Muscle layer of duodenum (tissue), 2 donors: ENCODE data around the gene SMARCAL1.

ENCODE experiments used
- H3K27ac ChIP-seq: one replicate; pipeline ENCODE4 v1.7.0; 2013; ENCODE audit warnings: mild to moderate bottlenecking, low read length
- H3K27me3 ChIP-seq: one replicate; pipeline ENCODE4 v1.7.0; 2013; ENCODE audit warnings: low read depth, mild to moderate bottlenecking, control low read depth, low read length
- H3K36me3 ChIP-seq, 2 donors: one replicate each; pipeline ENCODE4 v1.7.0; 2013; ENCODE audit warnings: low read length in 2 of 2, control low read depth in 1 of 2, mild to moderate bottlenecking in 1 of 2; ENCODE audit not compliant: insufficient read depth in 2 of 2, control insufficient read depth in 1 of 2
- H3K4me1 ChIP-seq, 2 donors: one replicate each; pipeline ENCODE4 v1.7.0; 2013; ENCODE audit warnings: low read length in 2 of 2, mild to moderate bottlenecking in 2 of 2, control low read depth in 1 of 2, moderate library complexity in 1 of 2; ENCODE audit not compliant: insufficient read depth in 2 of 2, control insufficient read depth in 1 of 2
- H3K4me3 ChIP-seq, 2 donors: one replicate each; pipeline ENCODE4 v1.7.0; 2013; ENCODE audit warnings: low read length in 2 of 2, low read depth in 1 of 2, mild to moderate bottlenecking in 1 of 2
- H3K9me3 ChIP-seq, 2 donors: one replicate each; pipeline ENCODE4 v1.7.0; 2013; ENCODE audit warnings: low read length in 2 of 2, control low read depth in 1 of 2, mild to moderate bottlenecking in 1 of 2; ENCODE audit not compliant: control insufficient read depth in 1 of 2
- donor health status: healthy.

Gene SMARCAL1

GRCh38 chr2:216418981-216419380 lies 6.7 kb downstream of the SMARCAL1 start:
- H3K27me3 ChIP-seq = no peaks in the 10 kb centered on the region

GRCh38 chr2:216420367-216421101 lies 8.2 kb downstream of the SMARCAL1 start:
- Histone ChIP-seq H3K4me3 (no peak overlapping the region), H3K27ac (no peak overlapping the region), H3K9me3 (no peaks in the 10 kb centered on the region), H3K4me1 (no peaks in the 10 kb centered on the region), H3K27me3 (no peaks in the 10 kb centered on the region), H3K36me3 (peaks cover 69% of the 10 kb centered on the region in 2 donors)

More at GRCh38 chr2:216418981-216419380, 6.7 kb downstream of the SMARCAL1 start:
- Histone ChIP-seq H3K9me3 (no peaks in the 10 kb centered on the region), H3K36me3 (peaks cover 63 to 66% of the 10 kb centered on the region in 2 donors), H3K4me1 (no peaks in the 10 kb centered on the region), H3K4me3 (no peak overlapping the region), H3K27ac (no peak overlapping the region)

- H3K9me3 ChIP-seq = no peaks in the 10 kb centered on the region
- no peak overlapping the region for H3K27ac ChIP-seq
- no peaks in the 10 kb centered on the region for H3K4me1 ChIP-seq
- no peaks in the 10 kb centered on the region for H3K27me3 ChIP-seq
- H3K36me3 ChIP-seq = peaks cover 57 to 69% of the 10 kb centered on the region in 2 donors
- no peak overlapping the region for H3K4me3 ChIP-seq
These were observed 10.8 kb downstream of the SMARCAL1 start for GRCh38 chr2:216423071-216423470.

GRCh38 chr2:216424274-216424673 lies 12.0 kb downstream of the SMARCAL1 start:
- H3K36me3 ChIP-seq = peaks cover 61 to 81% of the 10 kb centered on the region in 2 donors
- no peaks in the 10 kb centered on the region for H3K9me3 ChIP-seq
- no peak overlapping the region for H3K27ac ChIP-seq
- no peak overlapping the region for H3K4me3 ChIP-seq
- H3K4me1 ChIP-seq = no peaks in the 10 kb centered on the region
- H3K27me3 ChIP-seq = no peaks in the 10 kb centered on the region

- Histone ChIP-seq H3K4me3 (no peak overlapping the region), H3K36me3 (peaks cover 67 to 88% of the 10 kb centered on the region in 2 donors), H3K4me1 (no peaks in the 10 kb centered on the region), H3K9me3 (no peaks in the 10 kb centered on the region), H3K27ac (no peak overlapping the region), H3K27me3 (no peaks in the 10 kb centered on the region)
These were observed 12.9 kb downstream of the SMARCAL1 start for GRCh38 chr2:216425008-216425787.

GRCh38 chr2:216426166-216426777 lies 14.0 kb downstream of the SMARCAL1 start:
- Histone ChIP-seq H3K9me3 (no peaks in the 10 kb centered on the region), H3K4me3 (no peak overlapping the region), H3K36me3 (peaks cover 69 to 88% of the 10 kb centered on the region in 2 donors), H3K4me1 (no peaks in the 10 kb centered on the region), H3K27ac (no peak overlapping the region), H3K27me3 (no peaks in the 10 kb centered on the region)

- H3K27me3 ChIP-seq = no peaks in the 10 kb centered on the region
- no peaks in the 10 kb centered on the region for H3K9me3 ChIP-seq
- H3K36me3 ChIP-seq = peaks cover 71 to 88% of the 10 kb centered on the region in 2 donors
- no peak overlapping the region for H3K4me3 ChIP-seq
- H3K27ac ChIP-seq = no peak overlapping the region
- H3K4me1 ChIP-seq = no peaks in the 10 kb centered on the region
These were observed 14.7 kb downstream of the SMARCAL1 start for GRCh38 chr2:216426938-216427337.

GRCh38 chr2:216428618-216429350 lies 16.5 kb downstream of the SMARCAL1 start:
- peaks cover 69 to 85% of the 10 kb centered on the region in 2 donors for H3K36me3 ChIP-seq
- H3K27me3 ChIP-seq = no peaks in the 10 kb centered on the region
- no peaks in the 10 kb centered on the region for H3K9me3 ChIP-seq
- no peaks in the 10 kb centered on the region for H3K4me1 ChIP-seq
- no peak overlapping the region for H3K4me3 ChIP-seq
- H3K27ac ChIP-seq = no peak overlapping the region

- H3K36me3 ChIP-seq = peaks cover 68 to 84% of the 10 kb centered on the region in 2 donors
- no peak overlapping the region for H3K27ac ChIP-seq
- H3K4me3 ChIP-seq = no peak overlapping the region
These were observed 17.1 kb downstream of the SMARCAL1 start for GRCh38 chr2:216429428-216429827.

GRCh38 chr2:216430811-216431530 lies 18.7 kb downstream of the SMARCAL1 start:
- H3K27me3 ChIP-seq = no peaks in the 10 kb centered on the region
- H3K9me3 ChIP-seq = no peaks in the 10 kb centered on the region
- no peaks in the 10 kb centered on the region for H3K4me1 ChIP-seq
- no peak overlapping the region for H3K4me3 ChIP-seq
- no peak overlapping the region for H3K27ac ChIP-seq
- H3K36me3 ChIP-seq = peaks cover 70 to 85% of the 10 kb centered on the region in 2 donors

More at GRCh38 chr2:216429428-216429827, 17.1 kb downstream of the SMARCAL1 start:
- Histone ChIP-seq H3K27me3 (no peaks in the 10 kb centered on the region), H3K4me1 (no peaks in the 10 kb centered on the region), H3K9me3 (no peaks in the 10 kb centered on the region)
